Lower lobe of right lung (tissue), 2 donors: Measurements from ENCODE around the gene KLK14. TPM values are rescaled to one million over a fixed set of nuclear protein-coding genes. Genes with fewer than 3 reads are reported as not detected.

Source experiments
- ATAC-seq, 2 donors: fragments of 200-7000 bp; cut with Tn5 transposase; one replicate each; pipeline ENCODE4 v1.9.1; 2020 to 2022; ENCODE audit warnings: mild to moderate bottlenecking in 2 of 2, moderate library complexity in 2 of 2
- DNase-seq: peaks from one replicate; pipeline ENCODE4 v3.0.0-alpha.2; 2020
- H3K27ac ChIP-seq: fragments of 200-600 bp; one replicate; pipeline ENCODE4 v1.8.0; 2022
- H3K27me3 ChIP-seq: fragments of 200-600 bp; one replicate; pipeline ENCODE4 v1.8.0; 2022; ENCODE audit warnings: low read depth
- H3K36me3 ChIP-seq: fragments of 200-600 bp; one replicate; pipeline ENCODE4 v1.8.0; 2022; ENCODE audit warnings: mild to moderate bottlenecking
- H3K4me1 ChIP-seq: fragments of 200-600 bp; one replicate; pipeline ENCODE4 v1.8.0; 2022
- H3K4me3 ChIP-seq: fragments of 200-600 bp; one replicate; pipeline ENCODE4 v1.8.0; 2022; ENCODE audit warnings: mild to moderate bottlenecking
- H3K9me3 ChIP-seq: fragments of 200-600 bp; one replicate; pipeline ENCODE4 v1.8.0; 2022
- intact Hi-C: fragments of 100-400 bp; cut with DNase I; formaldehyde crosslinking; loops from one replicate; pipeline ENCODE4 v1.11.0; 2022
- total RNA-seq: library from RNA; stranded (reverse); fragmentation: NEBNext Ultra II Directional; extraction: Animal tissue kit (Norgen Biotek cat#: 25700); gene quantifications from one replicate; pipeline ENCODE4 v1.2.1, GENCODE V29; 2021
- TF ChIP-seq, protein P1 (sequence below): fragments of 200-600 bp; IDR thresholded peaks from one replicate; pipeline ENCODE4 v1.8.0; 2022; ENCODE audit warnings: antibody characterized with exemption, mild to moderate bottlenecking
- donor health status: DM: no; HTN: yes; CAD: no; lungs with severe emphysema.

The KLK14 gene
- total RNA-seq, 1 donor from 2014 or later: 0.89 TPM

DNA sequence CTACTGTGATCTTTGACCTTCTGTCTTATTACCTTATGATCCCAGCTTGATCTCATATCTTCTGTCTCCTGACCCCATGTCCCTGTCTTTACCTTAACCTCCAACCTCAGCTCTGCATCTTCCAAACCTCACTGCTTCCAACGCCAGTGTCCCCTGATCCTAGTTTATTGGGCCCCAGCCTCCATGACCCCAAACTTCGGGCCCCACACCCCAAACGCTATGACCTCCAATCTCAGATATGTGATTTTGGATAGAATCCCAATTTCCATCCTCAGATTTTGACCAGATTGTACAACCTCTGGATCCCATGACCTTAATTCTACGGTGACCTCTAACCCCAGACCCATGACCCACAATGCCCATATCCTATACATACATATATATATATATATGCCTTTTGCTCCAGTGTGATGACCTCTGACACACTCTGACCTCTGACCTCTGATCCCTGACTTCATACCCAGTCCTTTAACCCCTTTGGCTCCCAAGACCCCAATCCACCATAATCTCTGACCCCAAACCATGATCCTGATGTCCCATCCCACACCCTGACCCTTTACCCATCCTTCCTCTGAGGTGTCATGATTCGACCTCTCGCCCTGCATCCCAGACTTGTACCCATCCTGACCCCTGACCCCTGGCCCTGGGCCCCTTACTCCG, 51.3 kb downstream of the KLK14 start:
- H3K4me3 ChIP-seq: no peak overlapping the region
- ATAC-seq (no peak), DNase-seq (no peak)
- no peaks in the 10 kb centered on the region for H3K9me3 ChIP-seq
- no peaks in the 10 kb centered on the region for H3K36me3 ChIP-seq
- TF ChIP-seq, protein P1, sequence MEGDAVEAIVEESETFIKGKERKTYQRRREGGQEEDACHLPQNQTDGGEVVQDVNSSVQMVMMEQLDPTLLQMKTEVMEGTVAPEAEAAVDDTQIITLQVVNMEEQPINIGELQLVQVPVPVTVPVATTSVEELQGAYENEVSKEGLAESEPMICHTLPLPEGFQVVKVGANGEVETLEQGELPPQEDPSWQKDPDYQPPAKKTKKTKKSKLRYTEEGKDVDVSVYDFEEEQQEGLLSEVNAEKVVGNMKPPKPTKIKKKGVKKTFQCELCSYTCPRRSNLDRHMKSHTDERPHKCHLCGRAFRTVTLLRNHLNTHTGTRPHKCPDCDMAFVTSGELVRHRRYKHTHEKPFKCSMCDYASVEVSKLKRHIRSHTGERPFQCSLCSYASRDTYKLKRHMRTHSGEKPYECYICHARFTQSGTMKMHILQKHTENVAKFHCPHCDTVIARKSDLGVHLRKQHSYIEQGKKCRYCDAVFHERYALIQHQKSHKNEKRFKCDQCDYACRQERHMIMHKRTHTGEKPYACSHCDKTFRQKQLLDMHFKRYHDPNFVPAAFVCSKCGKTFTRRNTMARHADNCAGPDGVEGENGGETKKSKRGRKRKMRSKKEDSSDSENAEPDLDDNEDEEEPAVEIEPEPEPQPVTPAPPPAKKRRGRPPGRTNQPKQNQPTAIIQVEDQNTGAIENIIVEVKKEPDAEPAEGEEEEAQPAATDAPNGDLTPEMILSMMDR: no peak
- H3K27ac ChIP-seq: no peak overlapping the region
- H3K4me1 ChIP-seq: no peaks in the 10 kb centered on the region
- intact Hi-C loops: no loop called here
- peaks cover 64% of the 10 kb centered on the region for H3K27me3 ChIP-seq

- Histone ChIP-seq H3K4me1 (no peaks in the 10 kb centered on the region), H3K9me3 (no peaks in the 10 kb centered on the region), H3K36me3 (no peaks in the 10 kb centered on the region), H3K4me3 (no peak overlapping the region), H3K27me3 (peaks cover 69% of the 10 kb centered on the region), H3K27ac (no peak overlapping the region)
- TF ChIP-seq, protein P1: no peak
- ATAC-seq (no peak), DNase-seq (no peak)
- intact Hi-C loops: no loop called here
These were observed 52.1 kb downstream of the KLK14 start for GRCh38 chr19:51030631-51031030.

GRCh38 chr19:51029718-51030117, 53.0 kb downstream of the KLK14 start:
- TF ChIP-seq, protein P1: no peak
- H3K36me3 ChIP-seq: no peaks in the 10 kb centered on the region
- DNase-seq: no peak
- no peak overlapping the region for H3K4me3 ChIP-seq
- intact Hi-C loops: no loop called here
- H3K27me3 ChIP-seq: peaks cover 73% of the 10 kb centered on the region
- no peaks in the 10 kb centered on the region for H3K9me3 ChIP-seq
- no peaks in the 10 kb centered on the region for H3K4me1 ChIP-seq
- ATAC-seq: no peak
- no peak overlapping the region for H3K27ac ChIP-seq

Other genes starting within 250 kb of the KLK14 start
- not detected for gene KLK15, start 249.3 kb downstream of the KLK14 start, total RNA-seq
- not detected for gene KLK3, start 228.0 kb downstream of the KLK14 start, total RNA-seq
- not detected for gene KLK2, start 209.4 kb downstream of the KLK14 start, total RNA-seq
- gene KLK4, start 171.5 kb downstream of the KLK14 start, total RNA-seq: not detected
- not detected for gene KLK5, start 129.8 kb downstream of the KLK14 start, total RNA-seq
- gene KLK6, start 113.3 kb downstream of the KLK14 start, total RNA-seq: not detected
- not detected for gene KLK7, start 99.0 kb downstream of the KLK14 start, total RNA-seq
- gene KLK8, start 81.3 kb downstream of the KLK14 start, total RNA-seq: not detected
- gene KLK10, start 63.2 kb downstream of the KLK14 start, total RNA-seq: 5.7 TPM
- 11.2 TPM for gene KLK11, start 56.3 kb downstream of the KLK14 start, total RNA-seq
- gene KLK12, start 47.9 kb downstream of the KLK14 start, total RNA-seq: 1.9 TPM
- 0.56 TPM for gene KLK13, start 17.8 kb downstream of the KLK14 start, total RNA-seq
- gene CTU1, start 25.5 kb upstream of the KLK14 start, total RNA-seq: 8.3 TPM
- 24.8 TPM for gene SIGLEC9, start 42.0 kb upstream of the KLK14 start, total RNA-seq
- 10.0 TPM for gene SIGLEC7, start 59.4 kb upstream of the KLK14 start, total RNA-seq
- gene CD33, start 142.2 kb upstream of the KLK14 start, total RNA-seq: 32.0 TPM
- not detected for gene SIGLECL1, start 168.2 kb upstream of the KLK14 start, total RNA-seq
- not detected for gene IGLON5, start 228.8 kb upstream of the KLK14 start, total RNA-seq